Ishikawa (cell line): ENCODE results near the gene RASA3.
A peak's percentile ranks its signal among the peaks of the same experiment; 100 is the strongest.

Experiments
- CEBPB ChIP-seq: IDR thresholded peaks from 2 replicates; pipeline ENCODE4 v1.6.1; 2012
- CREB1 ChIP-seq: IDR thresholded peaks from 2 replicates; pipeline ENCODE4 v1.6.1; 2012; ENCODE audit warnings: low read depth
- EGR1 ChIP-seq: IDR thresholded peaks from 2 replicates; pipeline ENCODE4 v1.6.1; 2012
- EP300 ChIP-seq: IDR thresholded peaks from 2 replicates; pipeline ENCODE4 v1.6.1; 2012; ENCODE audit warnings: borderline replicate concordance
- FOXM1 ChIP-seq: IDR thresholded peaks from 2 replicates; pipeline ENCODE4 v1.6.1; 2012; ENCODE audit warnings: low read depth, borderline replicate concordance
- NFIC ChIP-seq: IDR thresholded peaks from 2 replicates; pipeline ENCODE4 v1.6.1; 2012
- RAD21 ChIP-seq: IDR thresholded peaks from 2 replicates; pipeline ENCODE4 v1.6.1; 2012; ENCODE audit warnings: low read depth
- TAF1 ChIP-seq: IDR thresholded peaks from 2 replicates; pipeline ENCODE4 v1.6.1; 2012; ENCODE audit warnings: low read depth, mild to moderate bottlenecking
- TCF12 ChIP-seq: IDR thresholded peaks from 2 replicates; pipeline ENCODE4 v1.6.1; 2012; ENCODE audit warnings: low read depth
- TEAD4 ChIP-seq: IDR thresholded peaks from 2 replicates; pipeline ENCODE4 v1.6.1; 2012
- YY1 ChIP-seq: IDR thresholded peaks from 2 replicates; pipeline ENCODE4 v1.6.1; 2012; ENCODE audit warnings: low read depth
- ZBTB7A ChIP-seq: IDR thresholded peaks from 2 replicates; pipeline ENCODE4 v1.6.1; 2012; ENCODE audit warnings: low read depth
- TF ChIP-seq, protein P1 (sequence below): IDR thresholded peaks from 2 replicates; pipeline ENCODE4 v1.6.1; 2012; ENCODE audit warnings: low read depth, mild to moderate bottlenecking
- TF ChIP-seq, protein P2 (sequence below): IDR thresholded peaks from 2 replicates; pipeline ENCODE4 v1.6.1; 2012
- TF ChIP-seq, protein P3 (sequence below): IDR thresholded peaks from 2 replicates; pipeline ENCODE4 v1.6.1; 2012

Gene RASA3

DNA sequence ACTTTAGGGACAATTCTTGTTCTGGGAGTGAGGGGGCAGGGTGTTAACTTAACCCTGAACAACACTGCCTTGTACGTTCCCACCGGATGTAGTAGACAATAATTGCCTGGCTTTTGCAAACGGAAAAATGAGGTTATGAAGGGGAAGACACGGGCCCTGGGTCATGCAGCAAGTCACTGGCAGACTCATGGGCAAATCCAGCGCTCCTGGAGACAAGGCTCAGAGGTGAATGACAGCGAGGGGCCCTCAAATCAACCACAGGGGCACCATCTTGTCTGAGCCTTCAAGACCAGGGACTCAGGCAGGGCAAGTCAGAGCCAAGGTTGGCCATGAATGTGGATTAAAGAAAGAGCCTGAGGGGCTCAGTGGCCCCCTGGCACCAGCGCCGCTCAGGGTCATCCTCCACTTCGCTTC, 2.8 kb downstream of the RASA3 start:
- no peak for TF ChIP-seq TAF1
- TF ChIP-seq, protein P1, sequence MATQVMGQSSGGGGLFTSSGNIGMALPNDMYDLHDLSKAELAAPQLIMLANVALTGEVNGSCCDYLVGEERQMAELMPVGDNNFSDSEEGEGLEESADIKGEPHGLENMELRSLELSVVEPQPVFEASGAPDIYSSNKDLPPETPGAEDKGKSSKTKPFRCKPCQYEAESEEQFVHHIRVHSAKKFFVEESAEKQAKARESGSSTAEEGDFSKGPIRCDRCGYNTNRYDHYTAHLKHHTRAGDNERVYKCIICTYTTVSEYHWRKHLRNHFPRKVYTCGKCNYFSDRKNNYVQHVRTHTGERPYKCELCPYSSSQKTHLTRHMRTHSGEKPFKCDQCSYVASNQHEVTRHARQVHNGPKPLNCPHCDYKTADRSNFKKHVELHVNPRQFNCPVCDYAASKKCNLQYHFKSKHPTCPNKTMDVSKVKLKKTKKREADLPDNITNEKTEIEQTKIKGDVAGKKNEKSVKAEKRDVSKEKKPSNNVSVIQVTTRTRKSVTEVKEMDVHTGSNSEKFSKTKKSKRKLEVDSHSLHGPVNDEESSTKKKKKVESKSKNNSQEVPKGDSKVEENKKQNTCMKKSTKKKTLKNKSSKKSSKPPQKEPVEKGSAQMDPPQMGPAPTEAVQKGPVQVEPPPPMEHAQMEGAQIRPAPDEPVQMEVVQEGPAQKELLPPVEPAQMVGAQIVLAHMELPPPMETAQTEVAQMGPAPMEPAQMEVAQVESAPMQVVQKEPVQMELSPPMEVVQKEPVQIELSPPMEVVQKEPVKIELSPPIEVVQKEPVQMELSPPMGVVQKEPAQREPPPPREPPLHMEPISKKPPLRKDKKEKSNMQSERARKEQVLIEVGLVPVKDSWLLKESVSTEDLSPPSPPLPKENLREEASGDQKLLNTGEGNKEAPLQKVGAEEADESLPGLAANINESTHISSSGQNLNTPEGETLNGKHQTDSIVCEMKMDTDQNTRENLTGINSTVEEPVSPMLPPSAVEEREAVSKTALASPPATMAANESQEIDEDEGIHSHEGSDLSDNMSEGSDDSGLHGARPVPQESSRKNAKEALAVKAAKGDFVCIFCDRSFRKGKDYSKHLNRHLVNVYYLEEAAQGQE: no peak

DNA sequence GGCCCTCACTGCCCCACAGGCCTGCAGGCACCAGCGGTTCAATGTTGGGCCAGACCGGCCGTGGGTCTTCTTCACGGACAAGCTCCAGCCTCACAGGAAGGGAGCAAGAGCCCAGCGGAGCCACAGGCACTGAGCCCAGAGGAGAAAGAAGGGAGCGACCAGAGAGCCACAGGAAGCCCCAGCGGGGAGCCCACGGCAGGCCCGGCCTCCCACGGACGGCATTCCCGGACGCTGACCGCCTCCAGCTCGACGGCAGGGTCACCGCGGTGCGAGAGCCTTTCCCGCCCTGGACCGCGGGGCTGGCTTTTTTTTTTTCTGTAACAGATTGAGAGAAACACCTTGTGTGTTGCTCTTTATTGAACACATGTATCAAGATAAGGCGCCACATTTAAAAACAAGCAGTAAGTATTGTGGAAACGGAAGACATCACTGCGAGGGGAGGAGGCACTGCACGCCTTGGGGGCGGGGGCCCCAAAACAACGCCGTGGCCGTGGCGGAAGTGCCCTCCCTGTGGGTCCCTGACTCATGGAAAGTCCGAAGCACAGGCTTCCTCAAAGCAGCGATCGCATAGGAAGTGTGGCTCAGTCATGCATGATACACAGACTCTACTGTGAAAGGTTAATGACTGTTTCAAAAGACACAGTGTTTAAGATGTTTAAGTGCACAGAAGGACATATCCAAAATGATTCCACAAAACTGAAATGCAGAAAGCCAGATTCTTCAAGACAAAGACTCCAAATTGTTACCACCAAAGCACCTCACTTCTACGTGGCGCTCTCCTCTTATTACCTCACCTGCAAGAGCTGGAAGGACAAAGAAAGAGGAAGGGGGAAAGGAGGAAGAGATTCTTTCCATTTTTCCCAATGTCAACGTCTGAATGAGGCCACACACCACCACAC, 3.5 kb downstream of the RASA3 start:
- TF ChIP-seq EGR1 (0 out of 2 replicates have a peak, but pooled peaks have one; percentile 25), EP300 (peak; percentile 93), NFIC (peak; percentile 35; the same call in 1 of the 2 replicates), CEBPB (0 out of 2 replicates have a peak, but pooled peaks have one; percentile 2), TAF1 (no peak), YY1 (peak; percentile 55), TCF12 (peak; percentile 91), ZBTB7A (peak; percentile 69; the same call in 1 of the 2 replicates), FOXM1 (peak; percentile 77), RAD21 (no peak), TEAD4 (peak; percentile 65; the same call in 1 of the 2 replicates), CREB1 (no peak)
- TF ChIP-seq, protein P1: no peak
- TF ChIP-seq, protein P2, sequence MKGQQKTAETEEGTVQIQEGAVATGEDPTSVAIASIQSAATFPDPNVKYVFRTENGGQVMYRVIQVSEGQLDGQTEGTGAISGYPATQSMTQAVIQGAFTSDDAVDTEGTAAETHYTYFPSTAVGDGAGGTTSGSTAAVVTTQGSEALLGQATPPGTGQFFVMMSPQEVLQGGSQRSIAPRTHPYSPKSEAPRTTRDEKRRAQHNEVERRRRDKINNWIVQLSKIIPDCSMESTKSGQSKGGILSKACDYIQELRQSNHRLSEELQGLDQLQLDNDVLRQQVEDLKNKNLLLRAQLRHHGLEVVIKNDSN: no peak; the same call in 1 of the 2 replicates
- TF ChIP-seq, protein P3, sequence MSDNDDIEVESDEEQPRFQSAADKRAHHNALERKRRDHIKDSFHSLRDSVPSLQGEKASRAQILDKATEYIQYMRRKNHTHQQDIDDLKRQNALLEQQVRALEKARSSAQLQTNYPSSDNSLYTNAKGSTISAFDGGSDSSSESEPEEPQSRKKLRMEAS: peak; percentile 89

DNA sequence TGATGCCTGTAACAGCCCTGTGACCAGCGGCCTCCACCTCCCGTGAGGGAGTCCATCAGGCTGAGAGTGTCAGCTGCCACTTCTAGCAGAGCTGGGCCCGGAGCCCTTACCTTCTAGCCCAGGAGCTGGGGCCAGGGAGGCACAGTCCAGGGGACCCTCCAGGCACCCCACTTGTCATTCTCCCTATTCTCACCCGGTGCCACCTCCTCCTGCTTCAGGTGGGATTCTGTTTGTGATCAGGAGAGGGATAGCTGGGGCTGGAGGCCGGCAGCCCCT, 4.1 kb downstream of the RASA3 start:
- TF ChIP-seq, protein P2: no peak
- TF ChIP-seq TEAD4: no peak
- TF ChIP-seq, protein P3: no peak
- TF ChIP-seq TAF1: no peak
- TF ChIP-seq ZBTB7A: no peak

DNA sequence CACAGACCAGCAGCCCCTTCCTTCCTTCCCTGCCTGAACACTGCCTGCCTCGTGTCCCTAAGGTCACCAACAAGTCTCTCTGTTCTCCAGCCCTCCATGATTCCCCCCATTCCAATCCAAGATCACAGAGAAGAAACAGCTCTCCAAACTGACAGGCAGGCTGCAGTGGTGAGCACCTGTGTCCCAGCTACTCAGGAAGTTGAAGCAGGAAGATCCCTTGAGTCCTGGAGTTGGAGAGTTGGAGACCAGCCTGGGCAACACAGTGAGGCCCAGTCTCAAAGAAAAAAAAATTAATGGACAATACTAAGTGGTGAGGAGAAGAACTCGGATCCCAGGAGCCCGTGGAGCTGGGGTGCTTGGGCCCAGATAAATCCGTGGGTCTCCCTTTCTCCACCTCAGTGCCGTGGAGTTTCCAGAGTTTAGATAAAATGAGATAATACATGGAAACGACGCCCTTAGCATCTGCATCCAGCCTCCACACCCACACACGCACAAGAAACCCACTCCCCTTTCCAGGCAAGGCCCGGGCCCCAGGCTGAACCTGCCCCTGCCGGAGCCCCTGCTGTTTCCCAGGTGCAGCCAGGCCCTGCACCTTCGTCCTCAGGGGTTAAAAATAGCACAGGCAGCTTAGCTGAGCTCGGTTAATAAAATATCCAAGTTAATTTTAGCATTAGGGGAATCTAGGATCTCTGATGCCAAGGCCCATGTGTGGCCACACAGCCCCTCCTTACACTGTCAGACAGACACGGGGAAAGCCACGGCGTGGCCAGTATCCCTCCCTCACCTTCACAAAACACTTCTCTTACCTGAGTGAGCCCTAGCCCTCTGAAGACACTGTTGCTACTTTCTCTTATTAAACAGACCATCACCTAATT, 4.7 kb downstream of the RASA3 start:
- TF ChIP-seq TAF1 (no peak), NFIC (no peak), RAD21 (no peak), TEAD4 (no peak), CEBPB (no peak), YY1 (no peak), FOXM1 (no peak), ZBTB7A (no peak), EP300 (no peak), TCF12 (no peak)
- TF ChIP-seq, protein P1: no peak
- TF ChIP-seq, protein P3: no peak
